H1 (cell line): ENCODE results near the gene MAML1. TPM values are rescaled to one million over a fixed set of nuclear protein-coding genes. Genes with fewer than 3 reads are reported as not detected.

Source experiments
- CREB1 ChIP-seq: IDR thresholded peaks from 2 replicates; pipeline ENCODE4 v1.6.1; 2012; ENCODE audit warnings: inconsistent platforms
- EGR1 ChIP-seq: IDR thresholded peaks from 2 replicates; pipeline ENCODE4 v1.6.1; 2011; ENCODE audit warnings: low read depth, low read length, borderline replicate concordance
- EP300 ChIP-seq, 2 experiments: IDR thresholded peaks; 1 replicate in 1 of 2; 2 replicates in 1 of 2; pipeline ENCODE4 v1.6.1; 2011 to 2012; ENCODE audit warnings: low read depth in 2 of 2, low read length in 2 of 2, mild to moderate bottlenecking in 2 of 2, borderline replicate concordance in 1 of 2, inconsistent platforms in 1 of 2, moderate library complexity in 1 of 2
- EZH2 ChIP-seq: fragments of 200-600 bp; sonication (generic); IDR thresholded peaks from 2 replicates; pipeline ENCODE4 v1.7.1; 2012; ENCODE audit warnings: low read depth, mild to moderate bottlenecking, moderate library complexity, low read length, inconsistent platforms; ENCODE audit not compliant: severe bottlenecking
- FOSL1 ChIP-seq: IDR thresholded peaks from 2 replicates; pipeline ENCODE4 v1.6.1; 2011; ENCODE audit warnings: mild to moderate bottlenecking, low read depth, low read length, moderate library complexity; ENCODE audit not compliant: insufficient read depth
- POLR2A ChIP-seq, 2 experiments: IDR thresholded peaks; 1 replicate in 1 of 2; 2 replicates in 1 of 2; pipeline ENCODE4 v1.6.1; 2011; ENCODE audit warnings: low read depth in 2 of 2, low read length in 2 of 2, mild to moderate bottlenecking in 2 of 2; ENCODE audit errors: control extremely low read depth in 1 of 2
- SIN3A ChIP-seq, 2 experiments: IDR thresholded peaks in 1 of 2; conservative IDR thresholded peaks in 1 of 2; 2 replicates each; pipeline ENCODE4 v1.6.1; 2011 to 2012; ENCODE audit warnings: low read length in 2 of 2, improper control_type of control experiment in 1 of 2, low read depth in 1 of 2, mild to moderate bottlenecking in 1 of 2
- SP1 ChIP-seq: IDR thresholded peaks from 2 replicates; pipeline ENCODE4 v1.6.1; 2011; ENCODE audit warnings: low read depth, low read length
- SRF ChIP-seq: IDR thresholded peaks from 2 replicates; pipeline ENCODE4 v1.6.1; 2011; ENCODE audit warnings: mild to moderate bottlenecking, low read depth, low read length, moderate library complexity
- TBP ChIP-seq: IDR thresholded peaks from 2 replicates; pipeline ENCODE4 v1.6.1; 2011; ENCODE audit warnings: low read depth, low read length, improper control_type of control experiment
- polyA plus RNA-seq, 7 experiments: library from polyadenylated mRNA; depleted of rRNA in 3 of 7; stranded (reverse) in 5 of 7; unstranded in 2 of 7; fragments of >200 nt in 5 of 7; fragments of 200-250 nt in 2 of 7; gene quantifications; 1 replicate in 5 of 7; 2 replicates in 1 of 7; 4 replicates in 1 of 7; pipeline versions ENCODE4 v1.2.1 to v1.2.3, GENCODE V29; 2011 to 2013; ENCODE audit warnings: missing spikeins in 2 of 7, mixed read lengths in 2 of 7
- total RNA-seq: library from RNA; stranded (reverse); fragmentation: NEBNext Ultra II Directional; extraction: Animal tissue kit (Norgen Biotek cat#: 25700); gene quantifications from 2 replicates; pipeline ENCODE4 v1.2.1, GENCODE V29; 2021

Gene MAML1
- total and polyA plus RNA-seq, 2 of the 8 experiments (the other 6 are each of a cell fraction or from before 2014, with no cell fraction given) = 17.1 to 41.9 TPM

GRCh38 chr5:179806250-179807048 lies 73.8 kb downstream of the MAML1 start, which contains the start of gene MGAT4B (continued):
- TF ChIP-seq SIN3A (conservative IDR thresholded peaks at IDR 0.05 in 1 of 2, IDR thresholded peaks at IDR 0.05 in 1 of 2; ENCODE audit: low read depth in 1 of 2, low read length in 2 of 2) (peak; percentile 14 to 68; a peak in 2 of 4 replicates), CREB1 (peak; percentile 20; the same call in 1 of the 2 replicates), POLR2A (IDR thresholded peaks at IDR 0.05; ENCODE audit: control extremely low read depth in 1 of 2, low read depth in 2 of 2, low read length in 2 of 2) (peak in 1 of 2 experiments; percentile 35; a peak in 1 of 3 replicates), EGR1 (peak; percentile 15; the same call in 1 of the 2 replicates), EZH2 (no peak), EP300 (IDR thresholded peaks at IDR 0.05; ENCODE audit: borderline replicate concordance in 1 of 2, low read depth in 2 of 2, low read length in 2 of 2) (peak in 1 of 2 experiments; percentile 59; a peak in 1 of 3 replicates), FOSL1 (no peak), SRF (0 out of 2 replicates have a peak, but pooled peaks have one; percentile 13), TBP (peak; percentile 38; the same call in 1 of the 2 replicates), SP1 (peak; percentile 84)
